HAP-1 (cell line): ENCODE measurements around the gene NFAM1.

Experiments
- DNase-seq, 2 experiments: peaks; one replicate each; pipeline ENCODE4 v3.0.0-alpha.2; 2016 to 2020; ENCODE audit warnings: low spot score in 2 of 2
- H3K27me3 ChIP-seq: fragments of 250-450 bp; sonication (Bioruptor Pico); 2 replicates; pipeline ENCODE4 v1.5.1; 2020; ENCODE audit warnings: low read depth, mild to moderate bottlenecking, moderate library complexity
- H3K36me3 ChIP-seq: fragments of 250-450 bp; sonication (Bioruptor Pico); replicated peaks from 2 replicates; pipeline ENCODE4 v1.5.1; 2020; ENCODE audit warnings: mild to moderate bottlenecking
- H3K4me1 ChIP-seq: fragments of 250-450 bp; sonication (Bioruptor Pico); 2 replicates; pipeline ENCODE4 v1.5.1; 2020; ENCODE audit warnings: mild to moderate bottlenecking
- H3K4me3 ChIP-seq: fragments of 250-450 bp; sonication (Bioruptor Pico); 2 replicates; pipeline ENCODE4 v1.5.1; 2020; ENCODE audit warnings: mild to moderate bottlenecking, moderate library complexity
- H3K9me3 ChIP-seq: fragments of 250-450 bp; sonication (Bioruptor Pico); 2 replicates; pipeline ENCODE4 v1.5.1; 2020; ENCODE audit warnings: mild to moderate bottlenecking, moderate library complexity
- in situ Hi-C: fragments of 300-500 bp; cut with MboI; formaldehyde crosslinking; loops from 3 replicates; pipeline ENCODE4 v1.14.3; 2020; ENCODE audit warnings: low sequenced_read_pairs, inconsistent platforms, mixed read lengths

NFAM1 gene

DNA sequence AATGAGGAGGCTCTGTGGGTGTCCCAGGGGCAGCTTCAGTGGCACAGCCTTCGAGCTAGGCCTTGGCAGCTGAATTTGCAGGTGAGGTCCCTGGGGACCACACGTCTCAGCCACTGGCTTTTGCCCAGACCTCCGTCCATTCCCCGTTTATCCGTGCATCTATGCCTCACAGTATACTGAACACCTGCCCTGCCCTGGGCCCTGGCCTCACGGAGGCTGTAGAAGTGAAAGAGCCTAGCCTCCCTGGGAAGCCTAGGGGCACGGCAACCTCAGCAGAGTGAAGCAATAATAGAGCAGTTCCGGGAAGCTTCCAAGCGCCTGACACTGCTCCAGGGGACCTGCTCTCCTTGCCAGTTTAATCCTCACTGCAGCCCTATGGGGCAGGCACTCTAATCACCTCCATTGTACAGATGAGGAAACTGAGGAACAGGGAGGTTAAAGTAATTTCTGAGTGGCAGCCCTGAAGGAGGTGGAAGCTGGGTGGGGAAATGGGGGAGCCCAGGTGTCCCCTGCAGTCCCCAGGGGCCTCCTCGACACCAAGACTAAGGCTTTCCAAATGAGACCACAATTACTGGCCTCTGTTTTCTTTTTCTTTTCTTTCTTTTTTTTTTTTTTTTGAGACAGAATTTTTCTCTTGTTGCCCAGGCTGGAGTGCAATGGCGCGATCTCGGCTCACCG, 2.7 kb upstream of the NFAM1 start:
- no peak for DNase-seq
- no peaks in the 10 kb centered on the region for H3K9me3 ChIP-seq
- peaks cover 3% of the 10 kb centered on the region; the same call in 1 of the 2 replicates for H3K4me1 ChIP-seq
- no peak overlapping the region for H3K4me3 ChIP-seq
- in situ Hi-C loops = loop anchor here (10.0 kb wide), 2 partner anchors 340 to 470 kb away; partner anchors contain the start of genes NDUFA6 and SEPTIN3
- peaks cover 2% of the 10 kb centered on the region for H3K27me3 ChIP-seq
- no peaks in the 10 kb centered on the region for H3K36me3 ChIP-seq

GRCh38 chr22:42433754-42434682, 1.8 kb upstream of the NFAM1 start:
- in situ Hi-C loops = loop anchor here (10.0 kb wide), 2 partner anchors 339 to 469 kb away; partner anchors contain the start of genes NDUFA6 and SEPTIN3
- Histone ChIP-seq H3K9me3 (no peaks in the 10 kb centered on the region), H3K4me3 (no peak overlapping the region), H3K27me3 (peaks cover 2% of the 10 kb centered on the region), H3K4me1 (peaks cover 3% of the 10 kb centered on the region; the same call in 1 of the 2 replicates), H3K36me3 (no peaks in the 10 kb centered on the region)
- DNase-seq = no peak

DNA sequence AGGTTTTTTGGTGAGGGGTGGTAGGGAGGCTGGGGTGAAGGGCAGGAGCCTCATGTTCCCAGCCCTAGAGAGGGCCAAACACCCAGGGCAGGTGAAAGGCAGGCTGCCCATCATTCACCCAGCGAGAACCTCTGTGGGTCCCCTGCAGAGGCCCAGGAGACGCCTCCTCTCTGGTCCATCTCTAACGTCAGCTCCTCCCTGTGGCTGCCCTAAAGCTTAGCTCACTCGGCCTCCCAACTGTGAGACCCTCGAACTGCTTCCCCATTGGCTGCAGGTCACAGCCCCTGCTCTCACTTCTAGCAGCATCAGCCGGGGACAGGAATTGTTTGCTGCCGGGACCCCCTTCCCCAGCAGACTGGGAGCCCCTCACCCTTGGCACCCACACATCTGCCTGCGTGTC, 615 bp upstream of the NFAM1 start:
- no peak for DNase-seq
- Histone ChIP-seq H3K9me3 (no peaks in the 10 kb centered on the region), H3K4me3 (no peak overlapping the region), H3K36me3 (no peaks in the 10 kb centered on the region), H3K27me3 (peaks cover 2% of the 10 kb centered on the region), H3K4me1 (peaks cover under 1% of the 10 kb centered on the region; the same call in 1 of the 2 replicates)
- in situ Hi-C loops = loop anchor here (10.0 kb wide), 2 partner anchors 338 to 468 kb away; partner anchors contain the start of genes NDUFA6 and SEPTIN3

DNA sequence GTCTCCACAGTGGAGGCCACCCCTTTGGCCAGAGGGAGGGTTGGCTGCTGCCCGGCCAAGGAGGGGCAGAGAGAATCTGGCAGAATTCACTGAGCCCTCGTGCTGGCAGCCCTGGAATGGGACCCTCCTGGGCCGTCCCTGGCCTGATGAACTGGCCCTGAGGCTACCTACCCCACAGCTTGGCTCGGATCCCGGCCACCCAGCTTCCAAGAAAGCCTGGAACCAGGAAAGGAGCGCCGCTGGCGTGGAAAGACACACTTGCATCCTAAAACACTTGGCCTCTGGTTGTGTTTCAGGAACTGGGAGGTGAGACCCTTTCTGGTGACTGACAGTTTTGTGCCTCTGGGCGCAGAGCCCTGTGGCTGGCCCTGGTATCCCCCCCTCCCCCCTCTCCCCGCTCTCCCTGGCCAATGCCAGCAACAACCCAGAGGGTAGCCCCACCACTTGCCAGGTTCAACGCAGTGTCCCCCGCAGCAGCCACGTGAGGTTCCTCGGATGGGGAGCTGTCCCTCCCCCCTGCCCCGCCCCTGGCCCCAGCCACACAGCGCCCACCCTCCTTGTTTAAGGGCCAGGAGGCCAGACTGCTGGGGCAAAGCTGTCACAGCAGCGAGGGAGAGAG, 693 bp downstream of the NFAM1 start:
- Histone ChIP-seq H3K4me3 (no peak overlapping the region), H3K36me3 (no peaks in the 10 kb centered on the region), H3K27me3 (peaks cover 2% of the 10 kb centered on the region), H3K4me1 (no peaks in the 10 kb centered on the region), H3K9me3 (no peaks in the 10 kb centered on the region)
- in situ Hi-C loops = loop anchor here (10.0 kb wide), 2 partner anchors 337 to 467 kb away; partner anchors contain the start of genes NDUFA6 and SEPTIN3
- DNase-seq = no peak

GRCh38 chr22:42430528-42431125, 1.6 kb downstream of the NFAM1 start:
- in situ Hi-C loops = loop anchor here (10.0 kb wide), 2 partner anchors 336 to 466 kb away; partner anchors contain the start of genes NDUFA6 and SEPTIN3
- DNase-seq = no peak
- Histone ChIP-seq H3K4me1 (no peaks in the 10 kb centered on the region), H3K27me3 (peaks cover 2% of the 10 kb centered on the region), H3K9me3 (no peaks in the 10 kb centered on the region), H3K36me3 (no peaks in the 10 kb centered on the region), H3K4me3 (no peak overlapping the region)

- no peak for DNase-seq
- Histone ChIP-seq H3K4me1 (no peaks in the 10 kb centered on the region), H3K36me3 (no peaks in the 10 kb centered on the region), H3K4me3 (no peak overlapping the region), H3K9me3 (no peaks in the 10 kb centered on the region), H3K27me3 (peaks cover 2% of the 10 kb centered on the region)
- in situ Hi-C loops = no loop called here
Observed at GRCh38 chr22:42428760-42429159, 3.4 kb downstream of the NFAM1 start.

- Histone ChIP-seq H3K27me3 (peaks cover 2% of the 10 kb centered on the region), H3K9me3 (no peaks in the 10 kb centered on the region), H3K4me3 (no peak overlapping the region), H3K4me1 (no peaks in the 10 kb centered on the region), H3K36me3 (no peaks in the 10 kb centered on the region)
- DNase-seq = no peak
- in situ Hi-C loops = no loop called here
Observed at GRCh38 chr22:42428025-42428424, 4.2 kb downstream of the NFAM1 start.

DNA sequence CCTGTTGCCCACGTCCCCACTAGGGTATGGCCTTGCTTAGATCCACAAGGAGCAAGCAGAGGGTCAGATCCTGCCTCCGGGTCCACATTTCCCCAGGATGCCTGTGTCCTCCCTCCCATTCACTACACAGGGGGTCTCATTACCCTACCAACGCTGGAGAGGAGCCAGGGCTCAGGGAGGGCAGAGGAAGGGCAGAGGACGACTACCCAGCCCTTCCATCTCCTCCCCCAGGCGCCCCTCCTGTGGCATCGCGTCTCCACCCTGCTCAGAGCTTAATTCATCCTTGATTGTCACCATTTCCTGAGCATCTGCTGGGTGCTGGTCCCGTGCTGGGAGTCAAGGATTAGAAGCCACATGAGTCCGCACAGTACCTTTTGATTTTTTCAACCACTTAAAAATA, 5.0 kb downstream of the NFAM1 start:
- no peak overlapping the region for H3K4me3 ChIP-seq
- H3K4me1 ChIP-seq = no peaks in the 10 kb centered on the region
- in situ Hi-C loops = no loop called here
- H3K9me3 ChIP-seq = no peaks in the 10 kb centered on the region
- H3K27me3 ChIP-seq = no peaks in the 10 kb centered on the region
- no peak for DNase-seq
- no peaks in the 10 kb centered on the region for H3K36me3 ChIP-seq

- no peak overlapping the region for H3K4me3 ChIP-seq
- no peaks in the 10 kb centered on the region for H3K27me3 ChIP-seq
- H3K36me3 ChIP-seq = no peaks in the 10 kb centered on the region
- no peaks in the 10 kb centered on the region for H3K4me1 ChIP-seq
- in situ Hi-C loops = no loop called here
- H3K9me3 ChIP-seq = no peaks in the 10 kb centered on the region
- DNase-seq = no peak
Observed at GRCh38 chr22:42425989-42426355, 6.2 kb downstream of the NFAM1 start.

- in situ Hi-C loops = no loop called here
- H3K4me1 ChIP-seq = no peaks in the 10 kb centered on the region
- DNase-seq = no peak
Observed at GRCh38 chr22:42425337-42425988, 6.7 kb downstream of the NFAM1 start.

DNA sequence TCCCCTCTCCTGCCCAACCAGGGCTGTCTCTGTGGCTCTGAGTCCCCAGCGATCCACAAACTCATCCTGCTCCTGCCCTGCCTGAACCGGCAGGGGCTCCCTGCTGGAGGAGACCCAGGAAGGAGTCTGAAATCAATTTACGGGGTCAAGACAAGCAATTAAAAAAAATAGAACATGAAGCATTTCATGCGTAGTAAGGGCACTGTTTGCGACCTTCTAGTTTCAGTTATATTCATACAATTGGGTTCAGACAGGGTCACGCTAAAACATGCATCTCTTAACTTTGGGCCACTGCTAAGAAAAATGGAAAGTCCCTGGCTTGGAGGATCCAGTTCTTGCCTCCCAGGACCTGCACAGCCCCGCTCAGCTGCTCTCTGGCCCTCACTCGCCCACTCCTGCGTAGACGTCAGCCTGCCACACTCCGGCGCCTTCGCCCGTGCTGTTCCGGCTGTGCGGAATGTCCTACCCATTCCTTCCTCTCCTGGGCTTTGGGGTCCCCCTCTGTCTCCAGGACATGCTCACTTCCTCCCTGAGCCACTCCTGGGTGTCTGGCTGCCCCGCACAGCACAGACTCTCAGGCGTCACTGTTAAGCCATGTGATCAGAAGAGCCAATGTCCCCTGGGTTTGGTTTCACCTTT, 12.8 kb downstream of the NFAM1 start:
- Histone ChIP-seq H3K9me3 (no peaks in the 10 kb centered on the region), H3K36me3 (no peaks in the 10 kb centered on the region), H3K4me1 (no peaks in the 10 kb centered on the region), H3K4me3 (no peak overlapping the region), H3K27me3 (no peaks in the 10 kb centered on the region)
- in situ Hi-C loops = no loop called here
- DNase-seq = no peak

More at GRCh38 chr22:42425337-42425988, 6.7 kb downstream of the NFAM1 start:
- Histone ChIP-seq H3K4me3 (no peak overlapping the region), H3K27me3 (no peaks in the 10 kb centered on the region), H3K9me3 (no peaks in the 10 kb centered on the region), H3K36me3 (no peaks in the 10 kb centered on the region)

- in situ Hi-C loops = no loop called here
- Histone ChIP-seq H3K4me1 (no peaks in the 10 kb centered on the region), H3K27me3 (no peaks in the 10 kb centered on the region), H3K36me3 (no peaks in the 10 kb centered on the region), H3K9me3 (no peaks in the 10 kb centered on the region), H3K4me3 (no peak overlapping the region)
- no peak for DNase-seq
Observed at GRCh38 chr22:42418811-42419242, 13.4 kb downstream of the NFAM1 start.
